Suprapubic skin (tissue), 4 donors: Measurements from ENCODE around the gene KCND3. TPM values are rescaled to one million over a fixed set of nuclear protein-coding genes. Genes with fewer than 3 reads are reported as not detected.

Experiments
- DNase-seq, 2 donors: peaks; one replicate each; pipeline ENCODE4 v3.0.0-alpha.2; 2019; ENCODE audit warnings: low spot score in 2 of 2
- H3K27ac ChIP-seq: fragments of 200-600 bp; sonication (generic); one replicate; pipeline ENCODE4 v1.5.1; 2019
- H3K27me3 ChIP-seq: fragments of 200-600 bp; sonication (generic); one replicate; pipeline ENCODE4 v1.5.1; 2019
- H3K36me3 ChIP-seq: fragments of 200-600 bp; sonication (generic); one replicate; pipeline ENCODE4 v1.5.1; 2019
- H3K4me1 ChIP-seq: fragments of 200-600 bp; sonication (generic); one replicate; pipeline ENCODE4 v1.5.1; 2019
- H3K4me3 ChIP-seq: fragments of 200-600 bp; sonication (generic); one replicate; pipeline ENCODE4 v1.5.1; 2019; ENCODE audit warnings: mild to moderate bottlenecking
- H3K9me3 ChIP-seq: fragments of 200-600 bp; sonication (generic); one replicate; pipeline ENCODE4 v1.5.1; 2019
- CTCF ChIP-seq, 2 donors: fragments of 200-600 bp in 1 of 2; fragments of 450-650 bp in 1 of 2; sonication (generic) in 1 of 2; IDR thresholded peaks; one replicate each; pipeline ENCODE4 v1.5.1; 2016 to 2019; ENCODE audit warnings: antibody characterized with exemption in 2 of 2, mild to moderate bottlenecking in 1 of 2, moderate library complexity in 1 of 2
- EP300 ChIP-seq: sonication (generic); formaldehyde crosslinking; IDR thresholded peaks from one replicate; pipeline ENCODE4 v1.6.1; 2017; ENCODE audit warnings: antibody characterized with exemption
- POLR2A ChIP-seq, 2 donors: fragments of 450-650 bp; IDR thresholded peaks; one replicate each; pipeline ENCODE4 v1.6.1; 2017; ENCODE audit warnings: antibody characterized with exemption in 2 of 2, mild to moderate bottlenecking in 2 of 2, moderate library complexity in 2 of 2
- POLR2AphosphoS5 ChIP-seq, 3 donors: sonication (generic); formaldehyde crosslinking; IDR thresholded peaks; one replicate each; pipeline ENCODE4 v1.6.1; 2017; ENCODE audit warnings: antibody characterized with exemption in 3 of 3
- WGBS: methylation state at CpG from one replicate; pipeline ENCODE4 v1.1.5; 2018; 5-methylcytosine and 5-hydroxymethylcytosine counted together
- total RNA-seq, 4 donors: library from RNA; depleted of rRNA; stranded (reverse); fragments of >200 nt; gene quantifications; one replicate each; pipeline ENCODE4 v1.1.0, GENCODE V29; 2016

The KCND3 gene
- total RNA-seq, 4 donors from 2014 or later, result 6.8 to 11.4 (median 10.2) TPM

GRCh38 chr1:111909030-111909429, 80.4 kb downstream of the KCND3 start:
- TF ChIP-seq POLR2AphosphoS5 (IDR thresholded peaks at IDR 0.05) (no peak), POLR2A (IDR thresholded peaks at IDR 0.05) (no peak), EP300 (no peak)
- H3K27me3 ChIP-seq, result peaks cover 4% of the 10 kb centered on the region
- no peak overlapping the region for H3K27ac ChIP-seq
- no peaks in the 10 kb centered on the region for H3K4me1 ChIP-seq
- H3K36me3 ChIP-seq, result no peaks in the 10 kb centered on the region
- DNase-seq, result no peak
- no peaks in the 10 kb centered on the region for H3K9me3 ChIP-seq
- no peak overlapping the region for H3K4me3 ChIP-seq
- WGBS, result 81% methylated on average over 4 of the region's 4 CpGs

- peaks cover 4% of the 10 kb centered on the region for H3K27me3 ChIP-seq
- no peak overlapping the region for H3K4me3 ChIP-seq
- no peaks in the 10 kb centered on the region for H3K4me1 ChIP-seq
- no peaks in the 10 kb centered on the region for H3K36me3 ChIP-seq
- no peak for TF ChIP-seq EP300
- no peak for TF ChIP-seq CTCF (IDR thresholded peaks at IDR 0.05)
- no peak for TF ChIP-seq POLR2A (IDR thresholded peaks at IDR 0.05)
- no peak for TF ChIP-seq POLR2AphosphoS5 (IDR thresholded peaks at IDR 0.05)
- no peak overlapping the region for H3K27ac ChIP-seq
- WGBS, result 95% methylated on average over 3 of the region's 3 CpGs
- DNase-seq, result no peak
- no peaks in the 10 kb centered on the region for H3K9me3 ChIP-seq
These were observed 81.4 kb downstream of the KCND3 start for GRCh38 chr1:111908011-111908621.

GRCh38 chr1:111907321-111907720, 82.1 kb downstream of the KCND3 start:
- 88% methylated on average over 3 of the region's 3 CpGs for WGBS
- no peak for TF ChIP-seq EP300
- TF ChIP-seq CTCF (IDR thresholded peaks at IDR 0.05), result no peak
- TF ChIP-seq POLR2AphosphoS5 (IDR thresholded peaks at IDR 0.05), result no peak
- no peak for TF ChIP-seq POLR2A (IDR thresholded peaks at IDR 0.05)

GRCh38 chr1:111906816-111907215, 82.7 kb downstream of the KCND3 start:
- Histone ChIP-seq H3K4me3 (no peak overlapping the region), H3K9me3 (no peaks in the 10 kb centered on the region), H3K27me3 (peaks cover 4% of the 10 kb centered on the region), H3K27ac (no peak overlapping the region), H3K36me3 (no peaks in the 10 kb centered on the region), H3K4me1 (no peaks in the 10 kb centered on the region)
- WGBS, result 67% methylated on average over 1 of the region's 1 CpG
- DNase-seq, result no peak
- TF ChIP-seq POLR2AphosphoS5 (IDR thresholded peaks at IDR 0.05), result no peak
- TF ChIP-seq CTCF (IDR thresholded peaks at IDR 0.05), result no peak
- TF ChIP-seq POLR2A (IDR thresholded peaks at IDR 0.05), result no peak
- no peak for TF ChIP-seq EP300

More at GRCh38 chr1:111907321-111907720, 82.1 kb downstream of the KCND3 start:
- DNase-seq, result no peak
- H3K9me3 ChIP-seq, result no peaks in the 10 kb centered on the region
- H3K4me1 ChIP-seq, result no peaks in the 10 kb centered on the region
- no peaks in the 10 kb centered on the region for H3K36me3 ChIP-seq
- peaks cover 4% of the 10 kb centered on the region for H3K27me3 ChIP-seq
- no peak overlapping the region for H3K27ac ChIP-seq
- H3K4me3 ChIP-seq, result no peak overlapping the region

GRCh38 chr1:111906111-111906510, 83.4 kb downstream of the KCND3 start:
- no peak for TF ChIP-seq EP300
- H3K4me3 ChIP-seq, result no peak overlapping the region
- H3K9me3 ChIP-seq, result no peaks in the 10 kb centered on the region
- no peak for DNase-seq
- peaks cover 4% of the 10 kb centered on the region for H3K27me3 ChIP-seq
- no peaks in the 10 kb centered on the region for H3K4me1 ChIP-seq
- 89% methylated on average over 4 of the region's 4 CpGs for WGBS
- H3K36me3 ChIP-seq, result no peaks in the 10 kb centered on the region
- H3K27ac ChIP-seq, result no peak overlapping the region

- WGBS, result 64% methylated on average over 4 of the region's 20 CpGs
- H3K4me1 ChIP-seq, result no peaks in the 10 kb centered on the region
- TF ChIP-seq POLR2AphosphoS5 (IDR thresholded peaks at IDR 0.05) (no peak), CTCF (IDR thresholded peaks at IDR 0.05) (no peak), POLR2A (IDR thresholded peaks at IDR 0.05) (no peak), EP300 (no peak)
- DNase-seq, result peak in 1 of 2 donors; percentile 52
- no peaks in the 10 kb centered on the region for H3K9me3 ChIP-seq
- no peak overlapping the region for H3K27ac ChIP-seq
- H3K27me3 ChIP-seq, result peaks cover under 1% of the 10 kb centered on the region
- H3K36me3 ChIP-seq, result no peaks in the 10 kb centered on the region
- H3K4me3 ChIP-seq, result no peak overlapping the region
These were observed 84.8 kb downstream of the KCND3 start for GRCh38 chr1:111904478-111905218.
